22Rv1 (cell line): ENCODE data around the gene MARCHF10.

Experiments used
- CTCF ChIP-seq: fragments of 450-650 bp; IDR thresholded peaks from 2 replicates; pipeline ENCODE4 v1.5.1; 2017; ENCODE audit warnings: mild to moderate bottlenecking
- ZFX ChIP-seq: fragments of 450-650 bp; IDR thresholded peaks from 2 replicates; pipeline ENCODE4 v1.6.1; 2017; ENCODE audit warnings: antibody characterized with exemption, borderline replicate concordance

DNA sequence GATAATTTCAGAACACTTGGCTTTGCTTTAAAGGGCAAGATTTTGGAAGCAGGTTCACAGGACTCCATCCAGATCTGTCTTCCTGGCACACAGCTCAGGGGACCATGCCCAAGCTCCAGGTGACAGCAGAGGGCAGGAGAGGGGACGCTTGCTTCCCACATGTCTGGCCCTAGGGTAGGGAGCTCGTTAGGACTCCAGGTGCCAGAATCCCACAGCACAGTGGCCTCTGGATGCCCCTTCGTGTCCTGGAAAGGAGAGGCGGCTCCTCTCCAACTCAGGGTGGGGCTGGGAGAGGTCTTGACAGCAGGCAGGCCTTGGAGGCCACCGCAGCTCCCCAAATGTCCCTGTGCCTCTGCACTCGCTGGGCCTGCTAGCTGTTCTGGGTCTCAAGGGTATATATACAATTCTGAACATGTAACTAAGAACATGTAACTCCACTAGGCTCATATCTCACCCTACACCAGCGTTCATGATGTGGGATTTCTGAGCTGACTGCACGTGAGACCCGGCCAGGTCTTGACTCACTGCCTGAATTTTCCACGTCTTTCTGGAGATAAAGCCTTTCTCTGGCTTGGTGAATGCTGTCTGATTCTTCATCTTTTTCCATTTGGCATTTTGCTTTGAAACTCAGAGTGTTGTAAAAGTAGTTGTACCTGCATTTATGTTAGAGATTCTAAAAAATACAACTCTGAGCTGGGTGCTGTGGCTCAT lies 52.8 kb downstream of the MARCHF10 start:
- TF ChIP-seq CTCF (no peak), ZFX (no peak)
